ENCODE measurements around the gene CARD16.
"Not testable (repeated sequence)": the region's sequence is repeated elsewhere in the genome, so short reads cannot be mapped to it uniquely, and the experiment has no call there.

The CARD16 gene

GRCh38 chr11:105044557-105045524, at the start of gene CARD16:
Gene CARD16 (minus strand): TSS chr11:105045335. CDS start chr11:105045297, 38 bp downstream.
- DNase-seq, result peak; percentile 82 to 88 (median 83)

GRCh38 chr11:105092256-105093239, 47.4 kb upstream of the CARD16 start:
- peak; percentile 54 to 58 (median 56) for DNase-seq

- DNase-seq, result no peak
Observed at GRCh38 chr11:105081412-105082150, 36.4 kb upstream of the CARD16 start.

- peak in 2 of 3 donors; percentile 40 to 62 for DNase-seq
Observed at GRCh38 chr11:105080171-105080906, 35.2 kb upstream of the CARD16 start.

GRCh38 chr11:105078283-105078682, 33.1 kb upstream of the CARD16 start:
- DNase-seq, result no peak

GRCh38 chr11:105077141-105077790, 32.1 kb upstream of the CARD16 start:
- DNase-seq, result not testable (repeated sequence)

- DNase-seq, result peak in 1 of 3 donors; percentile 19
Observed at GRCh38 chr11:105074166-105074530, 29.0 kb upstream of the CARD16 start.

- peak in 1 of 3 donors; percentile 21 for DNase-seq
Observed at GRCh38 chr11:105073456-105074165, 28.5 kb upstream of the CARD16 start.

GRCh38 chr11:105072080-105072479, 26.9 kb upstream of the CARD16 start:
- peak in 1 of 3 donors; percentile 42 for DNase-seq

GRCh38 chr11:105071089-105071732, 26.1 kb upstream of the CARD16 start:
- DNase-seq, result peak in 2 of 3 donors; percentile 26 to 27

- DNase-seq, result peak; percentile 7 to 34 (median 8)
Observed at GRCh38 chr11:105070306-105070705, 25.2 kb upstream of the CARD16 start.

GRCh38 chr11:105069749-105070148, 24.6 kb upstream of the CARD16 start:
- not testable (repeated sequence) for DNase-seq

GRCh38 chr11:105063245-105063941, 18.3 kb upstream of the CARD16 start:
- not testable (repeated sequence) for DNase-seq

GRCh38 chr11:105057432-105057831, 12.3 kb upstream of the CARD16 start:
- DNase-seq, result no peak

GRCh38 chr11:105056446-105056845, 11.3 kb upstream of the CARD16 start:
- no peak for DNase-seq

GRCh38 chr11:105054723-105055493, 9.8 kb upstream of the CARD16 start:
- peak in 1 of 3 donors; percentile 53 for DNase-seq

GRCh38 chr11:105052487-105052886, 7.4 kb upstream of the CARD16 start:
- DNase-seq, result no peak

- DNase-seq, result no peak
Observed at GRCh38 chr11:105051559-105051958, 6.4 kb upstream of the CARD16 start.
